ENCODE results near the gene SMS.

Gene SMS

DNA sequence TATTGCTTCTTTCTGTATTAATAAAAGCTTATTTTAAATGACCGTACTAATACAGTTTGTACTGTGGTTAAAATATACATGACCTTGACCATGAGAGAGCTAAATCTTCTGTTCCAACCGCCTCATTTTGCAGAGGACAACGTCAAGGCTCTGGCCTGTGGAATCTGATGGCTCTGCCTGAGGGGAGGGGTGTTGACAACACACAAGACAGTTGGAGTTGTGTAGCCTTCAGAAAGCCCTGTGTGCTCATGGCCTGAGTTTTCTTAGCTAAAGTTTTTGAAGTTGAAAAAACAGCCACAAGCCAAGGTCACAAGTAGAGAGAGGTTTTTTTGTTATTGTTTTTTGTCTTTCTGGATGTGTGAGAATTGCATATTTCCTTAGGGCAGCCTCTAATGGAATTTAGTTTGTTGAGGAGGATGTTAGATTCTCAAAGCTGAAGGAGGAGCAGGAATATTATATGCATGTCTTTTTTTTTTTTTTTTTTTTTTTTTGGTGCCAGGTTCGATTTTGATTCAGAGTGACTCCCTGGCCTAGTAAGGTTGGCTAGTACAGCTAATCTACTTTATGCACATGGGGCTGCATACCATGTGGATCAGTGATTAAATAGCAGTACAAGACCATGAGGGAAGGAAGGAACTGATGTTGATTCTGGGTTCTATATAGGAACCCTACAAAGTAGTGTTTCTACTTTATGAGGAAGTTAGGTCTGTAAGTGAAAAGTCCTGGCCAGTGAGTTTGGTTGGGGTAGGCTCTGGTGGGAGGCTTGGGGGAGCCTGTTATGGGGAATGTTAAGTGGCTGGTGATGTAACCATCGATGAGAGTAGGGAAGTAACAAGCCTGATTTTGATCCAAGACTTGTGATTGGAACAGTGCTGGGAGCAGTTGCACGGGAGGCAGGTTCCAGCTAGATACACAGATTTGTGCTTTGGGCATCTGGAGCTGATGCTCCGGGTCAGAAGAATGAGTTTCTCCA lies 20.3 kb downstream of the SMS start:
- TF ChIP-seq, protein P1, sequence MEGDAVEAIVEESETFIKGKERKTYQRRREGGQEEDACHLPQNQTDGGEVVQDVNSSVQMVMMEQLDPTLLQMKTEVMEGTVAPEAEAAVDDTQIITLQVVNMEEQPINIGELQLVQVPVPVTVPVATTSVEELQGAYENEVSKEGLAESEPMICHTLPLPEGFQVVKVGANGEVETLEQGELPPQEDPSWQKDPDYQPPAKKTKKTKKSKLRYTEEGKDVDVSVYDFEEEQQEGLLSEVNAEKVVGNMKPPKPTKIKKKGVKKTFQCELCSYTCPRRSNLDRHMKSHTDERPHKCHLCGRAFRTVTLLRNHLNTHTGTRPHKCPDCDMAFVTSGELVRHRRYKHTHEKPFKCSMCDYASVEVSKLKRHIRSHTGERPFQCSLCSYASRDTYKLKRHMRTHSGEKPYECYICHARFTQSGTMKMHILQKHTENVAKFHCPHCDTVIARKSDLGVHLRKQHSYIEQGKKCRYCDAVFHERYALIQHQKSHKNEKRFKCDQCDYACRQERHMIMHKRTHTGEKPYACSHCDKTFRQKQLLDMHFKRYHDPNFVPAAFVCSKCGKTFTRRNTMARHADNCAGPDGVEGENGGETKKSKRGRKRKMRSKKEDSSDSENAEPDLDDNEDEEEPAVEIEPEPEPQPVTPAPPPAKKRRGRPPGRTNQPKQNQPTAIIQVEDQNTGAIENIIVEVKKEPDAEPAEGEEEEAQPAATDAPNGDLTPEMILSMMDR (conservative IDR thresholded peaks at IDR 0.05), result no peak
- no peak overlapping the region for H3K27ac ChIP-seq

DNA sequence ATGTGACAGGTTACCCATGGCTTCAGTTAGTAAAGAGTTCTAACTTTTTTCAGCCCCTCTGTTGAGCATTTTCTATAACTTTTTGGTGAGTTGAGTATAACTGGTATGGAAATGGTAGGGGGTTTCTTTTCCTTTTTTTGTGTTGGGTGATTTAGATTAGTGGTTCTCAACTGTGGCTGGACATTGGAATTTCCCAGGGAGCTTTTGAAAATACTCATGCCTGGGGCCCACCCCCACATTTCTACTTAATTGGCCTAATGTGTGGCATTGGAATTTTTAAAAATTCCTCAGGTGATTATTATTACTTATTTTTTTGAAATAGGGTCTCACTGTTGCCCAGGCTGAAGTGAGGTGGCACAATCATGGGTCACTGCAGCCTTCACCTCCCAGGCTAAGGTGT lies 21.9 kb downstream of the SMS start:
- H3K27ac ChIP-seq, result no peak overlapping the region
- TF ChIP-seq ZFX (IDR thresholded peaks at IDR 0.05), result no peak
- TF ChIP-seq, protein P1 (conservative IDR thresholded peaks at IDR 0.05), result no peak

DNA sequence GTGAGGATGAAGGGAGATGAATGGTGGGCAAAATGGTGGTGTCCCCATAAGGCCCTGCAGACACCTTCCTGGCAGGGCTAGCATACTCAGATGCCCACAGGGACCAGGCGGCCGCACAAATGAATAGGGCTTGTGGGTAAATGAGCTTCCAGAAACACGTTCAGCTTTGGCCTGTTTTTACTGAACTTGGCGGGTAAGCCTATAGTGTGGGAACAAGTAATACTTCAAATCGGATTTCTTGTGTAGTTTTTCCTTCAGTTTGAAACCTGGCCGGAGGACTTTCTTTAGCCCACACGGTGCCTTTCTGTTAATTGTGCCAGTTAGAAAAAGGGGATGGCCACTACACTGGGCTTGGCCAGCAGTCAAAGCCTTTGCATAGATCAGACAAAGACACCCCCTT lies 22.8 kb downstream of the SMS start:
- TF ChIP-seq, protein P1 (conservative IDR thresholded peaks at IDR 0.05), result no peak
- no peak for TF ChIP-seq ZFX (IDR thresholded peaks at IDR 0.05)
- no peak overlapping the region for H3K27ac ChIP-seq

GRCh38 chrX:21963731-21964405 lies 23.4 kb downstream of the SMS start:
- TF ChIP-seq ZFX (IDR thresholded peaks at IDR 0.05), result no peak
- TF ChIP-seq, protein P1 (conservative IDR thresholded peaks at IDR 0.05), result no peak
- no peak overlapping the region for H3K27ac ChIP-seq

DNA sequence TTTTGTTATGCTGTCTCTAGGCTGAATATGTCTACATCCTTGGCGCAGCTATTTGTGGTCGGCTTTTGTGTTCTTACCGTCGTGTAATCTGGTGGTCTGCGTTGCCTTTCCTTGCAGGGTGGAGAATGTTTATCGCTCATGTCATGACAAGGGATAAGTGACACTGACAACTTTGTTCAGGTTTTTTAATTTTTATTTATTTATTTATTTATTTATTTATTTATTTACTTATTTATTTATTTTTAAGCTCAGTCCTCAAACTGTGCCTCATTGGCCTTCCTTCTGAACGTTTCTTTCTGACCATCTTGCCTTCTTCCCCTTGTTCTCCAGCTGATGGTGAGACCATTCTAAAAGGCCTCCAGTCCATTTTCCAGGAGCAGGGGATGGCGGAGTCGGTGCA lies 26.4 kb downstream of the SMS start:
- H3K27ac ChIP-seq, result no peak overlapping the region
- no peak for TF ChIP-seq ZFX (IDR thresholded peaks at IDR 0.05)
- TF ChIP-seq, protein P1 (conservative IDR thresholded peaks at IDR 0.05), result no peak

DNA sequence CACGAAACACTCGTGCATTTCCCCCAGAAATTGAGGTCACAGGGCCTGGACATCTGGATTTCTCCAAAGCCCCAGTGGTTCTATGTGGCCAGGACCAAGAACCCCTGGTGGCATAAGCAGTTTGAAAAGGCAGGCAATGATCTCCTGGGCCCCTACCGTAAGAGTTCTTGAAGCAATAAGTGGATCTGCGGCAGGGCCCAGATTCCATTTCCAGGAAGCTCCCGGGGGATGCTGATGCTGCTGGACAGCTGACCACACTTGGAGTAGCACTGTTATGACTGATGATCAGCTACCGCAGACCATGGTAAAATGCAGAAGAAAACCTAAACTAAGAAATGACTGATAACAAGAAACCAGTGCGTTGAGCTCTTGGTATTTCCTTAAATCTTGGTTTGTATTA lies 27.8 kb downstream of the SMS start:
- no peak overlapping the region for H3K27ac ChIP-seq
- TF ChIP-seq, protein P1 (conservative IDR thresholded peaks at IDR 0.05), result no peak
- TF ChIP-seq ZFX (IDR thresholded peaks at IDR 0.05), result no peak

DNA sequence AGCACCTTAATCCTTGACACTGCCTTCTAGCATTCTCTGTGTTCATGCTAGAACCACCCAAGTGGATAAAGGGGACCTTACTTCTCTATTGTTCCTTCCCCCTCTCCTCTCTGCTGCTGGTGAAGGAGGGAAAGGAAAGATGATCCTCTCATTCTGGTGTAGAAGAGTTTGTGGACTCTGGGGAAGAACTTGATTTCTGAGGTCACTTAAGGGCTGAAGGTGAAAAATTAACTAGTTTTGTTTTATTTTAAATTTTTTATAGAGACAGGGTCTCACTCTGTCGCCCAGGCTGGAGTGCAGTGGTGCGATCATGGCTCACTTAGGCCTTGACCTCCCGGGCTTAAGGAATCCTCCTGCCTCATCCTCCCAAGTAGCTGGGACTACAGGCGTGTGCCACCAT lies 29.8 kb downstream of the SMS start:
- no peak overlapping the region for H3K27ac ChIP-seq
- TF ChIP-seq, protein P1 (conservative IDR thresholded peaks at IDR 0.05), result no peak
- TF ChIP-seq ZFX (IDR thresholded peaks at IDR 0.05), result no peak
